Epithelial cell of proximal tubule (primary cell): ENCODE measurements around the gene ACTR8. TPM values are rescaled to one million over a fixed set of nuclear protein-coding genes. Genes with fewer than 3 reads are reported as not detected.

Experiments
- DNase-seq: peaks from one replicate; pipeline ENCODE4 v3.0.0-alpha.2; 2011; ENCODE audit warnings: low read depth
- H3K4me3 ChIP-seq: 2 replicates; pipeline ENCODE4 v1.5.1; 2011; ENCODE audit warnings: low read depth, mild to moderate bottlenecking, low read length
- total RNA-seq: library from RNA; depleted of rRNA; stranded (reverse); fragments of >200 nt; gene quantifications from 2 replicates; pipeline ENCODE4 v1.2.3, GENCODE V29; 2015
- TF ChIP-seq, protein P1 (sequence below): conservative IDR thresholded peaks from 2 replicates; pipeline ENCODE4 v1.5.1; 2012; ENCODE audit warnings: low read depth, mild to moderate bottlenecking, low read length

The ACTR8 gene
- total RNA-seq, 1 donor from 2014 or later = 23.2 TPM

DNA sequence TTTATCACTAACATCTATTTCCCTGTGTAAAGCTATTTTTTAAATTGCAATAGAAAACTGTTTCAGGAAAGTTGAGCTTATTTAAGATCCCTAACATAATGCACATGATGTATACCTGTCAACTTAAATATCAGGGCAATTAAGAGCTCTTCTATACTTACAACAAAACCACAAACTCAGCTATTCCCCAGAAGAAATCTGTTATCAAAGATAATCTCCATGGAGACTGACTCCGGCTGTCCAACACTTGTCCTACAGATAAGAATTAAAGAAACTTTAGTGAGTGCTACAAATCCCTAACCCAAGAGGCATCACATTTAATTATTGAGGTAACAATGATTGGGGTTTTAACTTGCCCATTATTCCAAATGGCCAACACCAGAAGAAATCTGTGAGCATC is 6.3 kb upstream of the ACTR8 start:
- H3K4me3 ChIP-seq = no peak overlapping the region
- DNase-seq = no peak
- TF ChIP-seq, protein P1, sequence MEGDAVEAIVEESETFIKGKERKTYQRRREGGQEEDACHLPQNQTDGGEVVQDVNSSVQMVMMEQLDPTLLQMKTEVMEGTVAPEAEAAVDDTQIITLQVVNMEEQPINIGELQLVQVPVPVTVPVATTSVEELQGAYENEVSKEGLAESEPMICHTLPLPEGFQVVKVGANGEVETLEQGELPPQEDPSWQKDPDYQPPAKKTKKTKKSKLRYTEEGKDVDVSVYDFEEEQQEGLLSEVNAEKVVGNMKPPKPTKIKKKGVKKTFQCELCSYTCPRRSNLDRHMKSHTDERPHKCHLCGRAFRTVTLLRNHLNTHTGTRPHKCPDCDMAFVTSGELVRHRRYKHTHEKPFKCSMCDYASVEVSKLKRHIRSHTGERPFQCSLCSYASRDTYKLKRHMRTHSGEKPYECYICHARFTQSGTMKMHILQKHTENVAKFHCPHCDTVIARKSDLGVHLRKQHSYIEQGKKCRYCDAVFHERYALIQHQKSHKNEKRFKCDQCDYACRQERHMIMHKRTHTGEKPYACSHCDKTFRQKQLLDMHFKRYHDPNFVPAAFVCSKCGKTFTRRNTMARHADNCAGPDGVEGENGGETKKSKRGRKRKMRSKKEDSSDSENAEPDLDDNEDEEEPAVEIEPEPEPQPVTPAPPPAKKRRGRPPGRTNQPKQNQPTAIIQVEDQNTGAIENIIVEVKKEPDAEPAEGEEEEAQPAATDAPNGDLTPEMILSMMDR = no peak

DNA sequence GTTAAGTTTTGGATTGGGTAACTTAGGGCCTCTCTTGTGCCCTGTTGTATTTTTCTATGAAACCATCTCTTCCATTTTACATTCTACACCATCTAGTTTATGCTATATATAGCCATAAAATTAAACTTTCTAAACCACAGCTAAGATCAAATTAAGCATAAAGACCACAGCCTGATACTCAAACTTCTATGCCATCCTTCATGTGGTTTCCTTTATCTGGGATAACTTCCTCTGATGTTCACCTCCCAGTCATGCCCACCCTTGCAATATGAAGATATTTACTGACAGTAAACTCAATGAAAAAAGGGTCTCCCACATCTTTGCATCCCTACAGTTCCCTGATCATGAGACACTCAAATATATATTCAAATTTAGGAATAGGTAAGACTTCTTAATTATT is 5.5 kb upstream of the ACTR8 start:
- TF ChIP-seq, protein P1 = no peak
- DNase-seq = no peak

DNA sequence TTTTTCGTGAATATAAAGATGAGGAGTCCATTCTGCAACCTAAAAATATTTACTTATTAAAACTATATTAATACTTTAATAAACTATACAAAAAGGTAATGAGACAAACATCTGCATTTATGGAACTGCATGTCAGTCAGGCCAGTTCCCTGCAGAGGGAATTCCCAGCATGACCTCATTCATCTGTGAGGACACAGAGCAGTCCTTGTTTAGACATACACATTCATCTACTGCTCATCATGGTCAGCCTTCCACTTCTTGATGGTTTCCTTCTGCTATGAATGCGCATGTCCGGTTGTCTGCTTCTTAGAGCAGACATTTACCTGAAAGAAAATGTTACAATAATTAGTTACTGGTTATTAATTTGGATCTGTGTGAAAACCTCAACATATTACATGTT is 3.3 kb upstream of the ACTR8 start:
- no peak for DNase-seq
- no peak overlapping the region for H3K4me3 ChIP-seq
- TF ChIP-seq, protein P1 = no peak

More for the DNA sequence above, 5.5 kb upstream of the ACTR8 start:
- no peak overlapping the region for H3K4me3 ChIP-seq

DNA sequence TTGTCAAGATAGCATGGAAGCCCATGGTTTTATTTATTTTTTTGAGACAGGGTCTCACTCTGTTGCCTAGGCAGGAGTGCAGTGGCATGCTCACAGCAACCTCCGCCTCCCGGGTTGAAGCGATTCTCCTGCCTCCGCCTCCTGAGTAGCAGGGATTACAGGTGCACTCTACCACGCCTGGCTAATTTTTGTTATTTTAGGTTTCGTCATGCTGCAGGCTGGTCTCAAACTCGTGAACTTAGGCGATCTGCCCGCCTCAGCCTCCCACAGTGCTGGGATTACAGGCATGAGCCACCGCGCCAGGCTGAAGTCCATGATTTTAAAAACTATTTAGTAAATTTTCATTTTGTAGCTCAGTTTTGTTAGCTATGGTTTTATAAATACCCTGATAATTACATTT is 2.7 kb upstream of the ACTR8 start:
- no peak for DNase-seq
- H3K4me3 ChIP-seq = no peak overlapping the region
- TF ChIP-seq, protein P1 = no peak

DNA sequence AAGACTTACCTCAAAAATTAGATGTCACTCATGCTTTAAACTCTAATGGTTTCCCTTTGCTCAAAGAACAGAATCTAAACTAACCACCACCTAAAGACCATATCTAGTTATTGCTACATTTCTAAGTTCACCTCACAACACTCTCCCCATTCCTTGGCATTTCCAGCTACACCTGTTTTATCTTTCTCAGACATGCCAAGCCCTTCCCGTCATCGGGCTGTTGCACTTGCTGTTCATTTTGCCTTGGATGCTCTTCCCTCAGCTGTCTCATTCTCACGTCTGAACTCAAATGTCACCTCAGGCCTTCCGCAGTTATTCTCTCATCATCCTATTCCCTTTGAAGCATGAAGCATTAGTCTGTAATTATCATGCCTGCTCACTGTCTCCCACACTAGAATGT is 1.1 kb upstream of the ACTR8 start:
- TF ChIP-seq, protein P1 = no peak
- H3K4me3 ChIP-seq = no peak overlapping the region
- DNase-seq = no peak

DNA sequence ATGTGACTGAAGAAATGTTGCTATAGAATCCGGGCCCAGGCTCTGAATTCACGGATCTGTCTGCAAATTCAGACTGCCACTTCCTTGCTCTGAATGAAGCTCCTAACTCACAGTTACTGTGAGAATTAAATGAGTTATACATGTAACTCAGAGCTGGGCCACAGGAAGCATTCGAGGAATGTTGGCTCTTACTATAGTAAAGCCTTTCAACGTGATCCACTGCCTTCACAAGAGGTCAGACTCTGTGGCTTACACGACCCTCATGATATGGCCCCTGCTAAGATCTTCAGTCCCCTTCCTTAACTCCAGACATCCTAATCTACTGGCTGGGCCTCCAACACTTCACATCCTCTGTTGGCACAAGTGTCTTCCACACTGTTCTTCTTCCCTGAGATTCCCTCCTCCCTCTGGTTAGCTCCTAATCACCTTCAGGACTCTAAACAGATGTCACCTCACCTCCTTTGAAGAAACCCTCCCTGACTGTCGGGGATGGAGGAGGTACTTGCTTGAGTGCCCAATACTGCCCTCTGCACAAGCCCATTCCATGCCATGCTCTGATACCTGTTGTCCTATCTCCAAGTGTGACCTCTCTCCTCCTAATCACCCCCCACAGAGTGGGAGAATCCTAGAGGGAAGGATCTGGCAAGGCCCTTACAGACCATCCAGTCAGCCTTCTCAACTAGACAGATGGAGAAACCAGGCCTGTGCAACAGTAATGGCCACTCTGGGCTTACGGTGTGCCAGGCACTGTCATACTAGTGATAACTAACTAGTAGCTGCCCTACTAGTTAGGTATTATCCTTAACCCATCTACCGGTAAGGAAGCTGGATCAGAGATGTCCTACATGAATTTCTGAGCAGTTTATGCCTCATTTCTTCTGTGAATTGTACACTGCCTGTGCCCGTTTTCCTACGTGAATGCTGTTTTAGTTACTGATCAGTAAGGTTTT is 1.3 kb downstream of the ACTR8 start:
- H3K4me3 ChIP-seq = peak overlapping the region; percentile 84
- TF ChIP-seq, protein P1 = no peak
- no peak for DNase-seq
